Thyroid gland (tissue), 4 donors: Measurements from ENCODE around the gene IBTK.

Experiments used
- POLR2A ChIP-seq, 2 donors: fragments of 450-650 bp; IDR thresholded peaks; one replicate each; pipeline ENCODE4 v1.6.1; 2017; ENCODE audit warnings: antibody characterized with exemption in 2 of 2, mild to moderate bottlenecking in 2 of 2, moderate library complexity in 1 of 2
- TF ChIP-seq, protein P1 (sequence below), 6 experiments: fragments of 200-600 bp in 3 of 6; fragments of 450-650 bp in 3 of 6; sonication (generic) in 3 of 6; IDR thresholded peaks; one replicate each; pipeline ENCODE4 v1.5.1; 2016 to 2019; ENCODE audit warnings: antibody characterized with exemption in 6 of 6, mild to moderate bottlenecking in 2 of 6, inconsistent platforms in 1 of 6, moderate library complexity in 1 of 6

- TF ChIP-seq, protein P1, sequence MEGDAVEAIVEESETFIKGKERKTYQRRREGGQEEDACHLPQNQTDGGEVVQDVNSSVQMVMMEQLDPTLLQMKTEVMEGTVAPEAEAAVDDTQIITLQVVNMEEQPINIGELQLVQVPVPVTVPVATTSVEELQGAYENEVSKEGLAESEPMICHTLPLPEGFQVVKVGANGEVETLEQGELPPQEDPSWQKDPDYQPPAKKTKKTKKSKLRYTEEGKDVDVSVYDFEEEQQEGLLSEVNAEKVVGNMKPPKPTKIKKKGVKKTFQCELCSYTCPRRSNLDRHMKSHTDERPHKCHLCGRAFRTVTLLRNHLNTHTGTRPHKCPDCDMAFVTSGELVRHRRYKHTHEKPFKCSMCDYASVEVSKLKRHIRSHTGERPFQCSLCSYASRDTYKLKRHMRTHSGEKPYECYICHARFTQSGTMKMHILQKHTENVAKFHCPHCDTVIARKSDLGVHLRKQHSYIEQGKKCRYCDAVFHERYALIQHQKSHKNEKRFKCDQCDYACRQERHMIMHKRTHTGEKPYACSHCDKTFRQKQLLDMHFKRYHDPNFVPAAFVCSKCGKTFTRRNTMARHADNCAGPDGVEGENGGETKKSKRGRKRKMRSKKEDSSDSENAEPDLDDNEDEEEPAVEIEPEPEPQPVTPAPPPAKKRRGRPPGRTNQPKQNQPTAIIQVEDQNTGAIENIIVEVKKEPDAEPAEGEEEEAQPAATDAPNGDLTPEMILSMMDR (IDR thresholded peaks at IDR 0.05) = no peak
- no peak for TF ChIP-seq POLR2A (IDR thresholded peaks at IDR 0.05)
Observed at GRCh38 chr6:82220167-82220566, 27.4 kb downstream of the IBTK start.
